WERI-Rb-1 (cell line): ENCODE data around the gene B3GNT7.
"Not testable (repeated sequence)": the region's sequence is repeated elsewhere in the genome, so short reads cannot be mapped to it uniquely, and the experiment has no call there.

Experiments
- DNase-seq: peaks from one replicate; pipeline ENCODE4 v3.0.0-alpha.2; 2020
- H3K27ac ChIP-seq: fragments of 250-450 bp; sonication (Bioruptor Pico); 2 replicates; pipeline ENCODE4 v1.5.1; 2020; ENCODE audit warnings: mild to moderate bottlenecking, moderate library complexity
- H3K27me3 ChIP-seq: fragments of 250-450 bp; sonication (Bioruptor Pico); 2 replicates; pipeline ENCODE4 v1.5.1; 2021; ENCODE audit warnings: mild to moderate bottlenecking, low read depth, moderate library complexity; ENCODE audit not compliant: insufficient read depth, severe bottlenecking
- H3K36me3 ChIP-seq: fragments of 250-450 bp; sonication (Bioruptor Pico); 2 replicates; pipeline ENCODE4 v1.5.1; 2020; ENCODE audit warnings: mild to moderate bottlenecking, moderate library complexity
- H3K4me3 ChIP-seq: 2 replicates; pipeline ENCODE4 v1.5.1; 2011; ENCODE audit warnings: low read depth, mild to moderate bottlenecking, control low read depth, low read length
- H3K9me3 ChIP-seq: fragments of 250-450 bp; sonication (Bioruptor Pico); 2 replicates; pipeline ENCODE4 v1.5.1; 2021; ENCODE audit warnings: mild to moderate bottlenecking, moderate library complexity; ENCODE audit not compliant: severe bottlenecking
- TF ChIP-seq, protein P1 (sequence below): IDR thresholded peaks from 2 replicates; pipeline ENCODE4 v1.5.1; 2011; ENCODE audit warnings: low read depth, mild to moderate bottlenecking, control low read depth, inconsistent platforms, low read length

B3GNT7 gene

DNA sequence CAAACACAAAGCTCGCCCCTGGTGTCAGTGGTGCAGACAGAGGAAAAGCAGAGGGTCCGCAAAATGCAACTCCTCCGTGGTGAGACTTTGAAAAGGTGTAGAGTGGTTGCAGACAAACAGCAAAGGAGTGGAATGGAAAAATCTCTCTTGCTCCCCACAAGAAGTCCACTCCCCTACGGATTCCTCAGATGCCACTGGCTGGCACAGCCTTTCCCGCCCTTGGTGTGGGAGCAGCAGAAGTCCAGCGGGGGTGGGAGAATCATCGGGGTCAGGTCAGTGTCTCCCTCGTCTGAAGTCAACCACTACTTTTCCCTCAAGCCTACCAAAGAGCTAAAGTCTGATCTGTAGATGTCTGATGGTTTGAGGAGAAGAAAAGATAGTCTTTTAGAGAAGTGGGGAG, 22.3 kb upstream of the B3GNT7 start:
- Histone ChIP-seq H3K27ac (no peak overlapping the region), H3K4me3 (no peak overlapping the region), H3K27me3 (no peaks in the 10 kb centered on the region), H3K9me3 (peaks cover 2% of the 10 kb centered on the region), H3K36me3 (no peaks in the 10 kb centered on the region)
- TF ChIP-seq, protein P1, sequence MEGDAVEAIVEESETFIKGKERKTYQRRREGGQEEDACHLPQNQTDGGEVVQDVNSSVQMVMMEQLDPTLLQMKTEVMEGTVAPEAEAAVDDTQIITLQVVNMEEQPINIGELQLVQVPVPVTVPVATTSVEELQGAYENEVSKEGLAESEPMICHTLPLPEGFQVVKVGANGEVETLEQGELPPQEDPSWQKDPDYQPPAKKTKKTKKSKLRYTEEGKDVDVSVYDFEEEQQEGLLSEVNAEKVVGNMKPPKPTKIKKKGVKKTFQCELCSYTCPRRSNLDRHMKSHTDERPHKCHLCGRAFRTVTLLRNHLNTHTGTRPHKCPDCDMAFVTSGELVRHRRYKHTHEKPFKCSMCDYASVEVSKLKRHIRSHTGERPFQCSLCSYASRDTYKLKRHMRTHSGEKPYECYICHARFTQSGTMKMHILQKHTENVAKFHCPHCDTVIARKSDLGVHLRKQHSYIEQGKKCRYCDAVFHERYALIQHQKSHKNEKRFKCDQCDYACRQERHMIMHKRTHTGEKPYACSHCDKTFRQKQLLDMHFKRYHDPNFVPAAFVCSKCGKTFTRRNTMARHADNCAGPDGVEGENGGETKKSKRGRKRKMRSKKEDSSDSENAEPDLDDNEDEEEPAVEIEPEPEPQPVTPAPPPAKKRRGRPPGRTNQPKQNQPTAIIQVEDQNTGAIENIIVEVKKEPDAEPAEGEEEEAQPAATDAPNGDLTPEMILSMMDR = no peak
- DNase-seq = no peak

- Histone ChIP-seq H3K27ac (no peak overlapping the region), H3K27me3 (no peaks in the 10 kb centered on the region), H3K4me3 (no peak overlapping the region), H3K36me3 (no peaks in the 10 kb centered on the region), H3K9me3 (peaks cover 2% of the 10 kb centered on the region)
- DNase-seq = no peak
- TF ChIP-seq, protein P1 = no peak
These were observed 21.6 kb upstream of the B3GNT7 start for GRCh38 chr2:231373786-231374349.

- no peak for DNase-seq
- H3K36me3 ChIP-seq = no peaks in the 10 kb centered on the region
- H3K9me3 ChIP-seq = peaks cover 2% of the 10 kb centered on the region
- H3K4me3 ChIP-seq = no peak overlapping the region
- H3K27me3 ChIP-seq = no peaks in the 10 kb centered on the region
- TF ChIP-seq, protein P1 = no peak
- no peak overlapping the region for H3K27ac ChIP-seq
These were observed 20.7 kb upstream of the B3GNT7 start for GRCh38 chr2:231374771-231375170.

DNA sequence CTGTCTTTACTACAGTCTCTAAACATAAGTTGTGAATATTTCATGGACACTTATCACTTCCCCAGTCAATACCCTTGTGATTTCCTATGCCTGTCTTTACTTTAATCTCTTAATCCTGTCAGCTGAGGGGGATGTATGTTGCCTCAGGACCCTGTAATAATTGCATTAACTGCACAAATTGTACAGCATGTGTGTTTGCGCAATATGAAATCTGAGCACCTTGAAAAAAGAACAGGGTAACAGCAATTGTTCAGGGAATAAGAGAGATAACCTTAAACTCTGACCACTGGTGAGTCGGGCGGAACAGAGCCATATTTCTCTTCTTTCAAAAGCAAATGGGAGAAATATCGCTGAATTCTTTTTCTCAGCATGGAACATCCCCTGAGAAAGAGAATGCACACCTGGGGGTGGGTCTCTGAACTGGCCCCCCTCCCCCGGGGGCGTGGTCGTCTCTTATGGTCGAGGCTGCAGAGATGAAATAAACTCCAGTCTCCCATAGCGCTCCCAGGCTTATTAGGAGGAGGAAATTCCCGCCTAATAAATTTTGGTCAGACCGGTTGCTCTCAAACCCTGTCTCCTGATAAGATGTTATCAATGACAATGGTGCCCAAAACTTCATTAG, 19.4 kb upstream of the B3GNT7 start:
- H3K36me3 ChIP-seq, H3K27me3 ChIP-seq, H3K27ac ChIP-seq, DNase-seq, H3K9me3 ChIP-seq, H3K4me3 ChIP-seq: not testable (repeated sequence)

- no peak for DNase-seq
- Histone ChIP-seq H3K27me3 (no peaks in the 10 kb centered on the region), H3K4me3 (no peak overlapping the region), H3K36me3 (no peaks in the 10 kb centered on the region), H3K27ac (no peak overlapping the region), H3K9me3 (peaks cover 2% of the 10 kb centered on the region)
- TF ChIP-seq, protein P1 = no peak
These were observed 18.7 kb upstream of the B3GNT7 start for GRCh38 chr2:231376857-231377256.

GRCh38 chr2:231378026-231378722, 17.3 kb upstream of the B3GNT7 start:
- Histone ChIP-seq H3K9me3 (peaks cover 2% of the 10 kb centered on the region), H3K4me3 (no peak overlapping the region), H3K27me3 (no peaks in the 10 kb centered on the region), H3K36me3 (no peaks in the 10 kb centered on the region), H3K27ac (no peak overlapping the region)
- TF ChIP-seq, protein P1 = no peak
- no peak for DNase-seq
